HL-60 (cell line): Measurements from ENCODE around the gene ACRBP.

Experiments used
- DNase-seq, 2 experiments: peaks; one replicate each; pipeline ENCODE4 v3.0.0-alpha.2; 2010 to 2020; ENCODE audit warnings: low read depth in 1 of 2, low spot score in 1 of 2
- H3K27ac ChIP-seq: fragments of 250-450 bp; sonication (Bioruptor Pico); replicated peaks from 2 replicates; pipeline ENCODE4 v1.5.1; 2020; ENCODE audit warnings: mild to moderate bottlenecking, moderate library complexity
- H3K27me3 ChIP-seq: fragments of 250-450 bp; sonication (Bioruptor Pico); 2 replicates; pipeline ENCODE4 v1.5.1; 2021; ENCODE audit warnings: mild to moderate bottlenecking, moderate library complexity; ENCODE audit not compliant: insufficient read depth, poor library complexity, severe bottlenecking
- H3K4me3 ChIP-seq: replicated peaks from 2 replicates; pipeline ENCODE4 v1.5.1; 2011; ENCODE audit warnings: mild to moderate bottlenecking, control low read depth, low read length; ENCODE audit not compliant: insufficient read depth
- GABPA ChIP-seq: IDR thresholded peaks from 2 replicates; pipeline ENCODE4 v1.6.1; 2012; ENCODE audit warnings: low read depth
- POLR2AphosphoS5 ChIP-seq: IDR thresholded peaks from 2 replicates; pipeline ENCODE4 v1.6.1; 2012; ENCODE audit warnings: low read depth
- SPI1 ChIP-seq: IDR thresholded peaks from 2 replicates; pipeline ENCODE4 v1.6.1; 2012; ENCODE audit warnings: low read depth, mild to moderate bottlenecking, borderline replicate concordance
- TF ChIP-seq, protein P1 (sequence below): IDR thresholded peaks from one replicate; pipeline ENCODE4 v1.5.1; 2011; ENCODE audit warnings: low read length, control low read depth, inconsistent platforms; ENCODE audit not compliant: insufficient read depth
- TF ChIP-seq, protein P2 (sequence below): IDR thresholded peaks from 2 replicates; pipeline ENCODE4 v1.6.1; 2012; ENCODE audit warnings: low read depth; ENCODE audit not compliant: insufficient replicate concordance

The ACRBP gene

GRCh38 chr12:6693832-6694355, 46.7 kb upstream of the ACRBP start:
- H3K27me3 ChIP-seq = no peaks in the 10 kb centered on the region
- DNase-seq = no peak
- H3K27ac ChIP-seq = no peak overlapping the region
- TF ChIP-seq, protein P1, sequence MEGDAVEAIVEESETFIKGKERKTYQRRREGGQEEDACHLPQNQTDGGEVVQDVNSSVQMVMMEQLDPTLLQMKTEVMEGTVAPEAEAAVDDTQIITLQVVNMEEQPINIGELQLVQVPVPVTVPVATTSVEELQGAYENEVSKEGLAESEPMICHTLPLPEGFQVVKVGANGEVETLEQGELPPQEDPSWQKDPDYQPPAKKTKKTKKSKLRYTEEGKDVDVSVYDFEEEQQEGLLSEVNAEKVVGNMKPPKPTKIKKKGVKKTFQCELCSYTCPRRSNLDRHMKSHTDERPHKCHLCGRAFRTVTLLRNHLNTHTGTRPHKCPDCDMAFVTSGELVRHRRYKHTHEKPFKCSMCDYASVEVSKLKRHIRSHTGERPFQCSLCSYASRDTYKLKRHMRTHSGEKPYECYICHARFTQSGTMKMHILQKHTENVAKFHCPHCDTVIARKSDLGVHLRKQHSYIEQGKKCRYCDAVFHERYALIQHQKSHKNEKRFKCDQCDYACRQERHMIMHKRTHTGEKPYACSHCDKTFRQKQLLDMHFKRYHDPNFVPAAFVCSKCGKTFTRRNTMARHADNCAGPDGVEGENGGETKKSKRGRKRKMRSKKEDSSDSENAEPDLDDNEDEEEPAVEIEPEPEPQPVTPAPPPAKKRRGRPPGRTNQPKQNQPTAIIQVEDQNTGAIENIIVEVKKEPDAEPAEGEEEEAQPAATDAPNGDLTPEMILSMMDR = no peak
- TF ChIP-seq, protein P2, sequence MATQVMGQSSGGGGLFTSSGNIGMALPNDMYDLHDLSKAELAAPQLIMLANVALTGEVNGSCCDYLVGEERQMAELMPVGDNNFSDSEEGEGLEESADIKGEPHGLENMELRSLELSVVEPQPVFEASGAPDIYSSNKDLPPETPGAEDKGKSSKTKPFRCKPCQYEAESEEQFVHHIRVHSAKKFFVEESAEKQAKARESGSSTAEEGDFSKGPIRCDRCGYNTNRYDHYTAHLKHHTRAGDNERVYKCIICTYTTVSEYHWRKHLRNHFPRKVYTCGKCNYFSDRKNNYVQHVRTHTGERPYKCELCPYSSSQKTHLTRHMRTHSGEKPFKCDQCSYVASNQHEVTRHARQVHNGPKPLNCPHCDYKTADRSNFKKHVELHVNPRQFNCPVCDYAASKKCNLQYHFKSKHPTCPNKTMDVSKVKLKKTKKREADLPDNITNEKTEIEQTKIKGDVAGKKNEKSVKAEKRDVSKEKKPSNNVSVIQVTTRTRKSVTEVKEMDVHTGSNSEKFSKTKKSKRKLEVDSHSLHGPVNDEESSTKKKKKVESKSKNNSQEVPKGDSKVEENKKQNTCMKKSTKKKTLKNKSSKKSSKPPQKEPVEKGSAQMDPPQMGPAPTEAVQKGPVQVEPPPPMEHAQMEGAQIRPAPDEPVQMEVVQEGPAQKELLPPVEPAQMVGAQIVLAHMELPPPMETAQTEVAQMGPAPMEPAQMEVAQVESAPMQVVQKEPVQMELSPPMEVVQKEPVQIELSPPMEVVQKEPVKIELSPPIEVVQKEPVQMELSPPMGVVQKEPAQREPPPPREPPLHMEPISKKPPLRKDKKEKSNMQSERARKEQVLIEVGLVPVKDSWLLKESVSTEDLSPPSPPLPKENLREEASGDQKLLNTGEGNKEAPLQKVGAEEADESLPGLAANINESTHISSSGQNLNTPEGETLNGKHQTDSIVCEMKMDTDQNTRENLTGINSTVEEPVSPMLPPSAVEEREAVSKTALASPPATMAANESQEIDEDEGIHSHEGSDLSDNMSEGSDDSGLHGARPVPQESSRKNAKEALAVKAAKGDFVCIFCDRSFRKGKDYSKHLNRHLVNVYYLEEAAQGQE = no peak
- TF ChIP-seq POLR2AphosphoS5 (no peak), GABPA (no peak)
- no peak overlapping the region for H3K4me3 ChIP-seq

DNA sequence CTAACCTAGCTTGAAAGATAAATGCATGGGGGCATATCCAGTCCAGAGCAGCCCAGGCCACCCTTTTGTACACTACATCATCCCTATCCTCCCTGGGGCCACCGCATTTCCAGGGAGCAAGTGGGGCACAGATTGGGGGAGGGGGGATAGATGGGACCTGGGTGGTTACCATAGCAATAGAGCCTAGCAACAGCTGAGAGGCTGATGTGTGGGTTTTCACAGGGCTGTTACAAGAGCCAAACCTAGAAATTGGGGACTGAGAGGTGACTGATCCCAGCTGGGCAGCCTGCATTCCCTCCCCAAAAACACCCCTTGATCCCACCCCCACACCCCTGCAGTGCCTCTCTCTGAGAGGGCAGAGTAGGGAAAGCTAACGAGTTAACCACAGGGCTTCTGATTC, 45.7 kb upstream of the ACRBP start:
- Histone ChIP-seq H3K27ac (no peak overlapping the region), H3K4me3 (no peak overlapping the region), H3K27me3 (no peaks in the 10 kb centered on the region)
- DNase-seq = no peak
- TF ChIP-seq POLR2AphosphoS5 (no peak), GABPA (no peak), SPI1 (no peak)
- TF ChIP-seq, protein P1 = no peak
- TF ChIP-seq, protein P2 = no peak

GRCh38 chr12:6691473-6691872, 44.2 kb upstream of the ACRBP start:
- Histone ChIP-seq H3K27ac (no peak overlapping the region), H3K4me3 (no peak overlapping the region), H3K27me3 (no peaks in the 10 kb centered on the region)
- TF ChIP-seq POLR2AphosphoS5 = no peak
- TF ChIP-seq SPI1 = no peak
- TF ChIP-seq, protein P1 = no peak
- TF ChIP-seq, protein P2 = no peak
- TF ChIP-seq GABPA = no peak
- peak in 1 of 2 experiments; percentile 30 for DNase-seq
